ENCODE data around the gene IMPA2.

The IMPA2 gene

GRCh38 chr18:12010187-12010802, 29.0 kb downstream of the IMPA2 start:
- Mint-ChIP-seq H3K27ac (peak overlapping the region in 1 of 3 experiments; percentile 45), H3K4me1 (peaks cover 44% of the 10 kb centered on the region), H3K36me3 (ENCODE audit: low read depth) (peaks cover 25% of the 10 kb centered on the region), H3K4me3 (no peak overlapping the region), H3K9me3 (no peaks in the 10 kb centered on the region), H3K27me3 (ENCODE audit: low read depth) (peaks cover 9% of the 10 kb centered on the region)
- TF ChIP-seq, protein P1, sequence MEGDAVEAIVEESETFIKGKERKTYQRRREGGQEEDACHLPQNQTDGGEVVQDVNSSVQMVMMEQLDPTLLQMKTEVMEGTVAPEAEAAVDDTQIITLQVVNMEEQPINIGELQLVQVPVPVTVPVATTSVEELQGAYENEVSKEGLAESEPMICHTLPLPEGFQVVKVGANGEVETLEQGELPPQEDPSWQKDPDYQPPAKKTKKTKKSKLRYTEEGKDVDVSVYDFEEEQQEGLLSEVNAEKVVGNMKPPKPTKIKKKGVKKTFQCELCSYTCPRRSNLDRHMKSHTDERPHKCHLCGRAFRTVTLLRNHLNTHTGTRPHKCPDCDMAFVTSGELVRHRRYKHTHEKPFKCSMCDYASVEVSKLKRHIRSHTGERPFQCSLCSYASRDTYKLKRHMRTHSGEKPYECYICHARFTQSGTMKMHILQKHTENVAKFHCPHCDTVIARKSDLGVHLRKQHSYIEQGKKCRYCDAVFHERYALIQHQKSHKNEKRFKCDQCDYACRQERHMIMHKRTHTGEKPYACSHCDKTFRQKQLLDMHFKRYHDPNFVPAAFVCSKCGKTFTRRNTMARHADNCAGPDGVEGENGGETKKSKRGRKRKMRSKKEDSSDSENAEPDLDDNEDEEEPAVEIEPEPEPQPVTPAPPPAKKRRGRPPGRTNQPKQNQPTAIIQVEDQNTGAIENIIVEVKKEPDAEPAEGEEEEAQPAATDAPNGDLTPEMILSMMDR (IDR thresholded peaks at IDR 0.05; ENCODE audit: unreplicated experiment in 3 of 3): no peak

DNA sequence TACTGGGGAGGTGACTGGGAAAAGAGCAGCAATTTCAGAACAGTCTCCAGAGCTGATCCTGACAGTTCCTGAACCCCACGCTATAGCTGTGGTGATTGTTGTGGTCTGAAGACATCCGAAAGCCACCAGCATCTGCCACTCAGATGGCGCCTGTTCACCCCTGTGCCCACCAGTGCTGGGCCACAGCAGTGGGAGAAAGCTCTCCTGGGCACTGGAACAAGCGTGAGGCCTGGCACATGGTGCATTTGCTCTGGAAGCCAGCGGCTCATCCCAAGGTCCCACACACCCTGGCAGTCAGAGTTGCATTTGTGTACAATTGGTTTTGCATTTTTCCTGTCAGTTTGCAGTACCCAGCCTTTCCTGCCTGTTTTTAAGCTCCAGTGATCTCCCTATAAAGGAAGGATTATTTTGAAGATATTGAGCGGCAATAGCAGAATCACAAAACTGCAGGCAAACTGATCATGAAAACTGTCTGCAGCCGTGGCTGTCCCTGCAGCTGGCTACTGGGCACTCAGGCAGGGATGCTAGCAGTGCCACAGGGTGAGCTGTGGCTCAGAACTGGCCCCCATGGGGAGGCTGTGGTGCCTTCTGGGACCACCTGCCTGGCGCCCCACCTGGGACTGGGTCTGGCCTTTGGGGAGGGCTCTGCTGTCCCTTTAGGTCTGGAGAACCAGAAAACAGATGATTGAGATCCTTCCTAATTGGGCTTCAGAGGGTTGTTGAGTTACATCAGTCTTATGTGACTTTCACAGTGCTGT, 30.1 kb downstream of the IMPA2 start:
- Mint-ChIP-seq H3K4me3 (no peak overlapping the region), H3K27me3 (ENCODE audit: low read depth) (peaks cover 11% of the 10 kb centered on the region), H3K4me1 (peaks cover 47% of the 10 kb centered on the region), H3K9me3 (no peaks in the 10 kb centered on the region), H3K27ac (peak overlapping the region; percentile 43 to 97 (median 91)), H3K36me3 (ENCODE audit: low read depth) (peaks cover 20% of the 10 kb centered on the region)
- TF ChIP-seq, protein P1 (IDR thresholded peaks at IDR 0.05; ENCODE audit: unreplicated experiment in 3 of 3): no peak

GRCh38 chr18:12011957-12012549, 30.7 kb downstream of the IMPA2 start:
- Mint-ChIP-seq H3K27ac (peak overlapping the region; percentile 43 to 97 (median 91)), H3K4me1 (peaks cover 51% of the 10 kb centered on the region), H3K36me3 (ENCODE audit: low read depth) (peaks cover 22% of the 10 kb centered on the region), H3K27me3 (ENCODE audit: low read depth) (peaks cover 11% of the 10 kb centered on the region), H3K9me3 (no peaks in the 10 kb centered on the region), H3K4me3 (no peak overlapping the region)
- TF ChIP-seq, protein P1 (IDR thresholded peaks at IDR 0.05; ENCODE audit: unreplicated experiment in 3 of 3): no peak

GRCh38 chr18:12012697-12013096, 31.4 kb downstream of the IMPA2 start:
- Mint-ChIP-seq H3K9me3 (no peaks in the 10 kb centered on the region), H3K27me3 (ENCODE audit: low read depth) (peaks cover 11% of the 10 kb centered on the region), H3K4me1 (peaks cover 55% of the 10 kb centered on the region), H3K27ac (peak overlapping the region; percentile 43 to 97 (median 91)), H3K4me3 (no peak overlapping the region), H3K36me3 (ENCODE audit: low read depth) (peaks cover 26% of the 10 kb centered on the region)
- TF ChIP-seq, protein P1 (IDR thresholded peaks at IDR 0.05; ENCODE audit: unreplicated experiment in 3 of 3): no peak

DNA sequence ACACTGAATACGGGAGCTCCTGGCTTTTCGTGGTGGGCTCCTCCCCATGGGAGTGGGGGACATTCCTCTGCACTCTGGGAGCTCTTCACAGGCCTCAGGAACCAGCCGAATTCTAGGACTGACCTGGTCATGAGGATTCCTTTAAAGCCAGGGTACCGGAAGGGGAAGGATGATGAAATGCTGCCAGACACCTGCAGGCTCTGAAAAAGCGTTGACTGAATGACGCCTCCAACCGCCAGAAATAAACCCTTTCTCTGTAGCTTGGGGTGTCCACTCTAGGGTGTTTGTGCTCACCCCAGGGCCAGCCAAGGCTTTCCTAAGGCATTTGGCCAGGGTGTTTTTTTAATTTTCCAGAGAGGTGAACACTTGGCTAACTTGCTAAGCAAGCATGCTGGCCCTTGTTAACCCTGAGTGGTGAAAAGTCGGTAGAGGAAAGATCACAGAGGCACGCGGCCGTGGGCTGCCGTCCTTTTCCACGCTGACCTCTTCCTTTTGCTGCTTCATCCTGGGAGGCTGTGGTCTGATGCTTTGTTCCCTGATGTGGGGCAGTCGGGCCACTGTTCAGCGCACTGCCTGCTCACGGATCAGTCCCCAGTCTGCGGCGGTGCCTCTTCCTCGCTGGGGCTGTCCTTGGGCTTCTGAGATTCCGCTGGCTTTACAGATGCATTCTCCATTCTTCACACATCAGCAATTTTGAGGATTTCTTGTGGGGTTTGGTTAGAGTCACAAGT, 32.0 kb downstream of the IMPA2 start:
- no peaks in the 10 kb centered on the region for H3K9me3 Mint-ChIP-seq
- TF ChIP-seq, protein P1 (IDR thresholded peaks at IDR 0.05; ENCODE audit: unreplicated experiment in 3 of 3): no peak
- H3K36me3 Mint-ChIP-seq (ENCODE audit: low read depth): peaks cover 27% of the 10 kb centered on the region
- H3K27me3 Mint-ChIP-seq (ENCODE audit: low read depth): peaks cover 11% of the 10 kb centered on the region
- peak overlapping the region; percentile 43 to 97 (median 91) for H3K27ac Mint-ChIP-seq
- H3K4me1 Mint-ChIP-seq: peaks cover 55% of the 10 kb centered on the region
- peak overlapping the region in 2 of 3 experiments; percentile 5 to 49 for H3K4me3 Mint-ChIP-seq
